Spleen (tissue), 7 donors: ENCODE data around the gene PDCD4.

Source experiments
- POLR2A ChIP-seq, 3 donors: fragments of 450-650 bp; IDR thresholded peaks; one replicate each; pipeline ENCODE4 v1.5.1; 2017; ENCODE audit warnings: antibody characterized with exemption in 3 of 3, mild to moderate bottlenecking in 1 of 3
- TF ChIP-seq, protein P1 (sequence below), 11 experiments: fragments of 200-600 bp in 7 of 11; fragments of 450-650 bp in 4 of 11; sonication (generic) in 4 of 11; IDR thresholded peaks in 8 of 11; conservative IDR thresholded peaks in 3 of 11; 1 replicate in 7 of 11; 2 replicates in 4 of 11; pipeline versions ENCODE4 v1.4.0 to v1.8.0; 2016 to 2021; ENCODE audit warnings: antibody characterized with exemption in 11 of 11, inconsistent platforms in 4 of 11, mild to moderate bottlenecking in 1 of 11
- donor health status: DM: no; HTN: no; CAD: no; lungs with moderate emphysema.
- donor health status: DM: no; HTN: no; CAD: no.
- donor health status: DM: no; HTN: no; CAD: no.

GRCh38 chr10:110876788-110877187, 5.1 kb downstream of the PDCD4 start:
- no peak for TF ChIP-seq POLR2A (IDR thresholded peaks at IDR 0.05)
- TF ChIP-seq, protein P1, sequence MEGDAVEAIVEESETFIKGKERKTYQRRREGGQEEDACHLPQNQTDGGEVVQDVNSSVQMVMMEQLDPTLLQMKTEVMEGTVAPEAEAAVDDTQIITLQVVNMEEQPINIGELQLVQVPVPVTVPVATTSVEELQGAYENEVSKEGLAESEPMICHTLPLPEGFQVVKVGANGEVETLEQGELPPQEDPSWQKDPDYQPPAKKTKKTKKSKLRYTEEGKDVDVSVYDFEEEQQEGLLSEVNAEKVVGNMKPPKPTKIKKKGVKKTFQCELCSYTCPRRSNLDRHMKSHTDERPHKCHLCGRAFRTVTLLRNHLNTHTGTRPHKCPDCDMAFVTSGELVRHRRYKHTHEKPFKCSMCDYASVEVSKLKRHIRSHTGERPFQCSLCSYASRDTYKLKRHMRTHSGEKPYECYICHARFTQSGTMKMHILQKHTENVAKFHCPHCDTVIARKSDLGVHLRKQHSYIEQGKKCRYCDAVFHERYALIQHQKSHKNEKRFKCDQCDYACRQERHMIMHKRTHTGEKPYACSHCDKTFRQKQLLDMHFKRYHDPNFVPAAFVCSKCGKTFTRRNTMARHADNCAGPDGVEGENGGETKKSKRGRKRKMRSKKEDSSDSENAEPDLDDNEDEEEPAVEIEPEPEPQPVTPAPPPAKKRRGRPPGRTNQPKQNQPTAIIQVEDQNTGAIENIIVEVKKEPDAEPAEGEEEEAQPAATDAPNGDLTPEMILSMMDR (IDR thresholded peaks at IDR 0.05 in 8 of 11, conservative IDR thresholded peaks at IDR 0.05 in 3 of 11), result no peak
